DOHH2 (cell line): ENCODE measurements around the gene SHANK2.

ENCODE experiments used
- CTCF ChIP-seq: fragments of 200-600 bp; sonication (generic); IDR thresholded peaks from one replicate; pipeline ENCODE4 v1.5.1; 2014; ENCODE audit warnings: antibody characterized with exemption, mild to moderate bottlenecking, low read depth, low read length; ENCODE audit not compliant: poor library complexity, severe bottlenecking
- EZH2phosphoT487 ChIP-seq: fragments of 200-600 bp; sonication (generic); IDR thresholded peaks from 2 replicates; pipeline ENCODE4 v1.6.1; 2017; ENCODE audit warnings: borderline replicate concordance, mild to moderate bottlenecking, antibody characterized with exemption, low read length, moderate library complexity, mixed read lengths

- TF ChIP-seq CTCF (no peak), EZH2phosphoT487 (no peak)
These were observed 11.3 kb downstream of the SHANK2 start for GRCh38 chr11:71240865-71241691.
